Stimulated activated CD4-positive, alpha-beta T cell treated with anti-CD3 and anti-CD28 coated beads, TNF-alpha, amount 100 ng/mL, for 48 hours (primary cell): ENCODE results near the gene BUB3.

Source experiments
- DNase-seq, 3 donors: peaks; one replicate each; pipeline ENCODE4 v3.0.0-alpha.2; 2020; ENCODE audit warnings: low read depth in 3 of 3

Gene BUB3

GRCh38 chr10:123141791-123142700 is 12.2 kb upstream of the BUB3 start:
- DNase-seq: no peak

- no peak for DNase-seq
Observed at GRCh38 chr10:123142701-123143161, 11.5 kb upstream of the BUB3 start.

GRCh38 chr10:123143162-123143824 is 10.9 kb upstream of the BUB3 start:
- DNase-seq: no peak

GRCh38 chr10:123143825-123144168 is 10.4 kb upstream of the BUB3 start:
- DNase-seq: no peak

- no peak for DNase-seq
Observed at GRCh38 chr10:123144697-123145541, 9.3 kb upstream of the BUB3 start.

GRCh38 chr10:123145542-123146012 is 8.6 kb upstream of the BUB3 start:
- no peak for DNase-seq

- no peak for DNase-seq
Observed at GRCh38 chr10:123146013-123146893, 7.9 kb upstream of the BUB3 start.

GRCh38 chr10:123146894-123147634 is 7.1 kb upstream of the BUB3 start:
- DNase-seq: no peak

- DNase-seq: no peak
Observed at GRCh38 chr10:123147635-123148413, 6.4 kb upstream of the BUB3 start, which contains the start of gene HMX2. HMX2 (plus strand) TSS chr10:123148136; CDS start chr10:123148379, 243 bp downstream.

GRCh38 chr10:123148414-123149161 is 5.6 kb upstream of the BUB3 start:
- DNase-seq: no peak

- DNase-seq: no peak
Observed at GRCh38 chr10:123149162-123149567, 5.0 kb upstream of the BUB3 start.

- no peak for DNase-seq
Observed at GRCh38 chr10:123149568-123150270, 4.5 kb upstream of the BUB3 start.

GRCh38 chr10:123150271-123150985 is 3.8 kb upstream of the BUB3 start:
- no peak for DNase-seq

GRCh38 chr10:123150986-123151736 is 3.0 kb upstream of the BUB3 start:
- no peak for DNase-seq

- DNase-seq: no peak
Observed at GRCh38 chr10:123151737-123152135, 2.5 kb upstream of the BUB3 start.

GRCh38 chr10:123153486-123154091 is 613 bp upstream of the BUB3 start:
- DNase-seq: no peak
